ENCODE results near the gene SLC9A8.

The SLC9A8 gene

GRCh38 chr20:49818816-49819215, 6.2 kb downstream of the SLC9A8 start:
- no peak for DNase-seq

GRCh38 chr20:49819702-49820101, 7.1 kb downstream of the SLC9A8 start:
- DNase-seq: no peak

- no peak for DNase-seq
Observed at GRCh38 chr20:49821381-49821780, 8.8 kb downstream of the SLC9A8 start.

GRCh38 chr20:49821870-49822331, 9.3 kb downstream of the SLC9A8 start:
- no peak for DNase-seq

- no peak for DNase-seq
Observed at GRCh38 chr20:49823152-49823847, 10.7 kb downstream of the SLC9A8 start.

DNA sequence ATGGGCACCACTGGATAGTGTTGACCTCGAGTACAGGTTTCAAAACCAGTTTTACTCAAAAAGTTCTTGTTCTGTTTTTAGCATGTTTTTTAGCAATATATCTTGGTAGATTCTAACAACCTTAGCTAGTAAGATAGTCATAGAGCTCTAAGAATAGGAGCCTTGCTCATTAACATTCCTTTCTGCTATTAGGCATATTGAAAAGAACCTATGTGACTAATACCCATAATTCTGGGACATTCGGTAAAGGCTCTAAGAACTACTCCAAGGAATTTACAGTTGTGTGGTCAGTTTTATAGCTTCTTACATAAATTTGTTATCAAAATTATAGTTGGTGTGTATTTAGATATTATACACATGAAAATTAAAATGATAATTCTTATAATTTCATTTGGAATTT, 11.6 kb downstream of the SLC9A8 start:
- no peak for DNase-seq

DNA sequence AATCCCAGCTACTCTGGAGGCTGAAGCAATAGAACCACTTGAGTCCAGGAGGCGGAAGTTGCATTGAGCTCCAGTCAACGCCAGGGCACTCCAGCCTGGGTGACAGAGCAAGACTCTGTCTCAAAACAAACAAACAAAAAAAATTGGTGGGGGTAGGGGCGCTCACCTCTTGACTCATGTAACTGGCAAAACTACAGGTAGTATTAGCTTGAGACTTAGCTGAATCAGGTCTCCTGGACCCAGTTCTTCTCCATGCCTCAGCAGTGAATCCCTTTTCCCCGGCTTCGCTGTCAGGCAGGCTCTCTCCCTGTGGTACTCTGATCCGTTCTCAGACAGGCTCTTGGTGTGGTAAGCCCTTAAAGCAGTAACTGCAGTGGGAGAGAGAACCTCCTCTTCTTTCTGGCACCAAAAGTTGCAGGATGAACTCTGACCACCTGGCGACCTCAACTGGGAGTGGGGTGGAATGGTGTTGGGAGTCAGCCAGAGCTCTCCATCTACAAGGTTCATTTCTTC, 12.9 kb downstream of the SLC9A8 start:
- peak; percentile 39 for DNase-seq

DNA sequence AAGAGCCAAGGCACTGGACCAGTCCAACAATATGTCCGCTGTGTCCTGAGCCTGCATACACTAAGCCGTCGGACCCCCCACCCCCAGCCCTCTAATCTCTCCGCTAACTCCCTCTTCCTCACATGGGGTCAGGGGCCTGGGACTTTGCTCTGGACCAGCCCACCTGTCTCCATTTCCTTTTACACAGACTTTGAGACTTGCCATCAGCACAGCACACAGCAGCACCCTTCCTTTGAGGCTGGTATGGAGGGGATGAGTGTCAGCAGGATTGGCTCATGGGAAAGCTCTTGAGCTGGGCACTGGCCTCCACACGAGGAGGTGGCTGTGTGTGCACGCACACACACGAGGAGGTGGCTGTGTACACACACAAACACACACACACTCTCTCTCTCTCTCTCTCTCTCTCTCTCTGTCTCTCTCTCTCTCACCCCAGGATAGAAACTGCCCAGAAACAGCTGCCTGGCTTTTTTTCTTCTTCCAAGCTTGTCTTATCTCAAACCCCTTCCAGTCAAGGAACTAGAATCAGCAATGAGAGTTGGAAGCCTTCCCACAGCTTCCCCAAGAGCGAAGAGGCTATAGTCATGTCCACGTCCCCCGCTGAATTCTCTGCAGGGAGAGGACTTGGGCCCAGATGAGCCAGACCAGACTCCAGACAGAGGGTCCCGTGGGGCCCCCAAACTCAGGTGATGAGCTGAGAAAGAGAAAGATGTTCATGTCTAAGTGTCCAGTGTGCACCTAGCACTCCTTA, 18.6 kb downstream of the SLC9A8 start:
- DNase-seq: no peak

DNA sequence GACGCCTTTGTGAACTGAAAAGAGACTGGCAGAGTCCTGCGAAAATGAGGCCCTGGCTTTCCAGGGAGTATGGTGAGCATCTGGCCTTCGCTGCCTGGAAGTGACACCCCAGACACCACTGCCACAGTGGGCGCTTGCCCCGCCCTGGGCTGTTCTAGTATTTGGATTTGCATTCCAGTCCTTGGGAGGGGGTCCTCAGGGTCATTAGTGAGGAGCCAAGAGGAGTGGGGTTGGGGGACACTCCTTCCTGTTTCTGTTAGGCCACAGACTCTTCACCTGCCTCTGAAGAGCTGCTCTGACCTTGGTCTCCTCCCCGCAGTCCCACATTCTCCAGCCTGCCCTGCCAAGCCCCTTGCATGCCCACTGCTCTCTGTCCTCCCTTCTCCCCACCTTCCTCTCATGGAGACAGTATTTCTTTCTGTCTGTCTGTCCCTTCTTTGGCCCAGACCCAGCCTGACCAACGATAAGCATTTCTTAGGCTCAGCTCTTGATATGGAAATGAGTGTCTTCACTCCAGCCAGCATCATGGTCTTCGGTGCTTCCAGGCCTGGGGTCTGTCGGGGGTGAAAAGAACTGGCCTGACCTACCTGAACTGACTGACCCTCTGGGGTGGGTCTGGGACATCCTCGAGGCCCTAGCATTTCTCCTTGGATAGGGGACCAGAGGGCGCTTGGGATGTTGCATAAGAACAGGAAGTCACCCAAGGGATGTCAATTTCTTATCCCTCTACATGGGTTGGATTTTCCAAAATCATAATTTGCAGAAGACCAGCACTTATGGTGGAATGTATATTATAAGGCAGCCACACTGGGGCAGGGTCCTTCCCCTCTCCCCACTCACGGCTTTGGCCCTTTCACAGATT, 19.4 kb downstream of the SLC9A8 start:
- no peak for DNase-seq

GRCh38 chr20:49832632-49833327, 20.2 kb downstream of the SLC9A8 start:
- no peak for DNase-seq

- no peak for DNase-seq
Observed at GRCh38 chr20:49833483-49833882, 20.9 kb downstream of the SLC9A8 start.

DNA sequence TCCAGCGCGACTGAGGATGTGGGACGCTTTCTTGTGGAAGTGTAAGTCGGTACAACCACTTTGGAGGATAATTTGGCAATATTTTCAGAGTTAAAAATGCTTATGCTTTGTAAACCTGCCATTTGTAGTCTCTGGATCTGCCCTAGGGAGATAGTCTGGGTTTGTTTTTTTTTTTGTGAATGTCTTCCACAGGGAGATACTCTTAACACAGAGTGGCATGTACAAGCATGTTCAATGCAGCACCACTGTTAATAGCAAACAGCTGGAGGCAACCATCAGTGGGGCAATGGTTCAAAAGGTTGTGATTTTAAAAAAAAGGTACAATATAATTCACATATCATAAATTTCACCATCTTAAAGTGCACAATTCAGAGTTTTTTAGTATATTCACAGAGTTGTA, 22.4 kb downstream of the SLC9A8 start:
- no peak for DNase-seq

GRCh38 chr20:49838546-49838945, 25.9 kb downstream of the SLC9A8 start:
- DNase-seq: no peak

DNA sequence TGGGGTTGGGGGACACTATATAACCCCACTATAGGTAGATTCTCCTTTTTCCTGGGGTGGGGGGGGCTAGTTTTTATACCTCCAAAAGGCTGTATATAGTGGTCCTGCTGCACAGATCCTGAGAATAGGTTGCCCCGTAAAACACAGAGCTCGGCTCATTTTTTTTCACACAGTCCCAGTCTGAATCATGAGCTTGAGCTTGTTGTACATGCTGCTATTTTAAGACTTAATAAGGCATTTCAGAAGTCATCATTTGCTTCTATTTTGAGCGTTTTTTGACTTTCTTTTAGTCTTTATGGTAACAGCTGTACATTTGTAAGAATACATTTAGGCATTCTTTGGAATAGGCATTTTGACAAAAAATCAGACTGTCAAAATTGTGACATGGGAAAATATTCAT, 30.5 kb downstream of the SLC9A8 start:
- DNase-seq: no peak

- no peak for DNase-seq
Observed at GRCh38 chr20:49843770-49844380, 31.2 kb downstream of the SLC9A8 start.

DNA sequence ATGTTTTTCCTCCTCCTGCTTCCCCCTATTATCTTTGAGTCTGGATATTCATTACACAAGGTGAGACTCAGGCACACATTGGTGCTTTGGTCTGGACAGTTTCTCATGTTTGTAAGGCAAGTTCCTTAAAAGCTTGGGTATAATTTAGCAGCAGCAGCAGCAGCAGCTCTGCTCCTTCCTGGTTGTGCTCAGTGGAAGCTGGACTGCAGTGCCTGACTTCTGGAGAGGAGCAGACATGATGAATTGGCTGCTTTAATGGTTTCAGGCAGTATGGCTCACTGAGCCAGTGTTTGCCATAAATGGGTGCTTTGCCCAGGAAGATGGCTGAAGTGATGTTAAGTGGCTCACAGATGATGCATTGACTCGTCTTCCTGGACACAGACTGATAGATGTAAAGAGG, 32.4 kb downstream of the SLC9A8 start:
- DNase-seq: no peak

- peak; percentile 31 for DNase-seq
Observed at GRCh38 chr20:49846206-49846807, 33.7 kb downstream of the SLC9A8 start.

DNA sequence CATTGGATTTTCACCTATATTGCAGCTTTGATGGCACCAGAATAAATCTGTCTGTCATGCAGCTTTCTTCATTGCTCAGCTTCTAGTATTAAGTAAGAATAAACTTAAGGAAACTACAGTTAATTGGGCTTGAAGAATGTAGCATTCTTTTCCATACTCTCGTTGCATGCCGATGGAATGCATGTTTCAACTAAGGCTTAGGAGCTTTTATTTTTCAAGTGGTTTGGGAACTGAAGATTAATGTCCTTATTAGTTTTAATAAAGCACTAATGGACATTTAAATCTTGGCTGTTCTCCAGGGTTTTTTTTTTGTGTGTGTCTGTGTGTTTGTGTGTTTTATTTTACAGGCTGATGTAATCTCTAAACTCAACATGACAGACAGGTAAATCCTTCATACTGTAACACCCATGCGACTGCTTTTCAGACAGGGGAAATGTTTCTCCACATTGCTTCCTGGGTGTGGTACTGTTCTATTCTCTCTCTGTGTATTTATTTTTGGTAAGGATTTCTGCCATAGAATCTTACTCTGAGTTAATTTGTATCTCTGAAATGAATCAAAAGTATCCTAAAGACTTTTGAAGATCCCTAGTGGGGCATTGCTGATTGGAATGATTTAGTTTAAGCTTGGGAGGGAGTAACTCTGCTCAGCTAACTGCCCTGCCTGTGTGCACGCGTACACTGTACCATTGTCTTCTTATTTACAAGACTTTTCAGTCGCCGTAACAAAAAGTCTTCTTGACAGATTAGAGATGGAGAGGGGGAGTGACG, 38.0 kb downstream of the SLC9A8 start:
- DNase-seq: peak; percentile 13

DNA sequence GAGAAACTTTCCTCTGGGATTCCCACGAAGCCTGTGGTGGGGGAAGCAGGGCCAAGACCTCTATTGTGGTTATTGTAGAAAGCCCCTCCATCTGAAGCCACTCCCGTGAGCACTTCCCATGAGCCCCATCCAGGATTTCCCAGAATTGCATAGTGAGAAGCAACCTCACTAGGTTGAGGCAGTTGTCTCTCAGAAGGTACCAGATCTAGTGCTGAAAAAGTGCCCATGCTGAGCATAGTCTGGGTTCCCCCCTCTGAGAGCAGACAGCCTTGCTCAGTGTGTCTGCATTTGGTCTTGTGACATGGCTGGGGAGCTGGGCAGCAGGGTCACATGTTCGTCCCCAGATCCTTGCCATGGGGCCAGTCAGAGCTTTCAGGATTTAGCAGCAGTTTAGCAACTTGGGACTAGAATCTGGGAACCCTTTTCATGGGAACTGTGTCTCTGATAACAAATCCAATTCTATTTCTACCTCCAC, 38.6 kb downstream of the SLC9A8 start:
- no peak for DNase-seq

- no peak for DNase-seq
Observed at GRCh38 chr20:49851991-49852390, 39.4 kb downstream of the SLC9A8 start.

Data from DMS79 treated with DMSO at 0.1 percent for 48 hours (cell line).